K562 (cell line): ENCODE data around the gene PLPP4. TPM values are rescaled to one million over a fixed set of nuclear protein-coding genes. Genes with fewer than 3 reads are reported as not detected.

ENCODE experiments used
- ATAC-seq: fragments of 200-7000 bp; cut with Tn5 transposase; 3 replicates; pipeline ENCODE4 v1.9.1; 2020; ENCODE audit warnings: moderate library complexity
- BruUV-seq: library from RNA; stranded (reverse); fragments of 400-500 nt; replicated peaks from 2 replicates; lab custom pipeline; 2021; lab: Mats Ljungman, UMichigan
- CTCF ChIA-PET: fragments of 300-600 bp; formaldehyde crosslinking; extraction: SDS; loops from one replicate; lab custom pipeline; 2021; ENCODE audit warnings: low intra/inter-chr PET ratio; lab: Yijun Ruan, JAX
- POLR2A ChIA-PET: fragments of 300-600, 350-650 bp; sonication (Branson Sonifier 250); formaldehyde crosslinking; extraction: SDS; loops from one replicate; lab custom pipeline; 2021; ENCODE audit warnings: antibody characterized with exemption, inconsistent platforms; lab: Yijun Ruan, JAX
- DNase-seq, 4 experiments: peaks; one replicate each; pipeline versions ENCODE4 v3.0.0 to v3.0.0-alpha.2; 2011 to 2018; ENCODE audit warnings: low spot score in 3 of 4, mixed read lengths in 3 of 4; ENCODE audit errors: extremely low read depth in 1 of 4
- FAIRE-seq: peaks from 2 replicates; lab custom pipeline; 2011; peaks lifted over from hg19 to GRCh38; lab: Jason Lieb, UNC
- H2AFZ ChIP-seq: 2 replicates; pipeline ENCODE4 v1.6.0; 2011; ENCODE audit warnings: low read depth, low read length, control low read depth, inconsistent platforms
- H3K27ac ChIP-seq: fragments of 200-600 bp; 3 replicates; pipeline ENCODE4 v1.8.0; 2011; ENCODE audit warnings: low read depth, mild to moderate bottlenecking, control low read depth, inconsistent platforms, low read length, moderate library complexity, mixed read lengths; ENCODE audit errors: extremely low read depth
- H3K27me3 ChIP-seq, 2 experiments: fragments of 300-600 bp in 1 of 2; 2 replicates in 1 of 2; 3 replicates in 1 of 2; pipeline versions ENCODE4 v1.6.0 to v1.8.0; 2011; ENCODE audit warnings: inconsistent platforms in 2 of 2, low read length in 2 of 2, mild to moderate bottlenecking in 1 of 2, mixed read lengths in 1 of 2, moderate library complexity in 1 of 2; ENCODE audit not compliant: control insufficient read depth in 2 of 2, insufficient read depth in 2 of 2
- H3K36me3 ChIP-seq: fragments of 300-600 bp; 3 replicates; pipeline ENCODE4 v1.8.0; 2011; ENCODE audit warnings: mild to moderate bottlenecking, low read length, inconsistent platforms; ENCODE audit not compliant: control insufficient read depth, insufficient read depth
- H3K4me1 ChIP-seq, 2 experiments: fragments of 200-600 bp in 1 of 2; replicated peaks in 1 of 2; 2 replicates in 1 of 2; 3 replicates in 1 of 2; pipeline versions ENCODE4 v1.5.1 to v1.8.0; 2011; ENCODE audit warnings: inconsistent platforms in 2 of 2, low read length in 2 of 2, mild to moderate bottlenecking in 1 of 2, mixed read lengths in 1 of 2, moderate library complexity in 1 of 2; ENCODE audit not compliant: control insufficient read depth in 2 of 2, insufficient read depth in 2 of 2
- H3K4me2 ChIP-seq: 2 replicates; pipeline ENCODE4 v1.6.1; 2011; ENCODE audit warnings: low read length, control low read depth, inconsistent platforms, mixed read lengths; ENCODE audit not compliant: insufficient read depth
- H3K4me3 ChIP-seq: fragments of 200-600 bp; sonication (generic), shearing (Covaris generic); 2 replicates; pipeline ENCODE4 v1.5.1; 2016; ENCODE audit warnings: control low read depth, inconsistent platforms
- H3K79me2 ChIP-seq: fragments of 200-600 bp; 3 replicates; pipeline ENCODE4 v1.8.0; 2011; ENCODE audit warnings: low read length, inconsistent platforms; ENCODE audit not compliant: control insufficient read depth, insufficient read depth
- H3K9ac ChIP-seq, 2 experiments: 2 replicates each; pipeline versions ENCODE4 v1.6.0 to v1.6.1; 2011; ENCODE audit warnings: low read depth in 2 of 2, low read length in 2 of 2, control low read depth in 1 of 2, inconsistent platforms in 1 of 2, mild to moderate bottlenecking in 1 of 2, mixed read lengths in 1 of 2; ENCODE audit not compliant: insufficient read depth in 1 of 2
- H3K9me1 ChIP-seq: one replicate; pipeline ENCODE4 v1.6.0; 2011; ENCODE audit warnings: inconsistent platforms, mild to moderate bottlenecking, low read length, moderate library complexity; ENCODE audit not compliant: control insufficient read depth, insufficient read depth
- H3K9me3 ChIP-seq: replicated peaks from 2 replicates; pipeline ENCODE4 v1.5.1; 2011; ENCODE audit warnings: low read depth, low read length, inconsistent platforms; ENCODE audit not compliant: control insufficient read depth, insufficient read depth
- H4K20me1 ChIP-seq: replicated peaks from 2 replicates; pipeline ENCODE4 v1.6.1; 2011; ENCODE audit warnings: low read length, inconsistent platforms, mixed read lengths; ENCODE audit not compliant: control insufficient read depth, insufficient read depth
- TCF7L2 ChIP-seq: fragments of 150-350 bp; IDR thresholded peaks from 2 replicates; pipeline ENCODE4 v1.6.1; 2016; ENCODE audit warnings: low read depth, mild to moderate bottlenecking, low read length, moderate library complexity
- ZNF584 ChIP-seq: fragments of 200-800 bp; sonication (Bioruptor generic); IDR thresholded peaks from 2 replicates; pipeline ENCODE4 v1.6.1; 2016; ENCODE audit warnings: low read depth, mild to moderate bottlenecking, missing genetic modification characterization, missing compliant biosample characterization
- WGBS: fragments of 100-300 bp; shearing (Covaris generic); methylation state at CpG from one replicate; pipeline ENCODE4 v1.1.6; 2016; ENCODE audit warnings: low coverage, mixed read lengths; ENCODE audit not compliant: insufficient coverage; ENCODE audit errors: missing lambda C conversion rate; 5-methylcytosine and 5-hydroxymethylcytosine counted together
- in situ Hi-C: fragments of 300-500 bp; cut with MboI; formaldehyde crosslinking; loops from 4 replicates; pipeline ENCODE4 v1.15.0; 2018; ENCODE audit warnings: inconsistent platforms, mixed read lengths
- intact Hi-C: fragments of 100-400 bp; cut with micrococcal nuclease; formaldehyde crosslinking; loops from 2 replicates; pipeline ENCODE4 v1.14.2; 2022
- polyA plus RNA-seq, 8 experiments: library from polyadenylated mRNA; depleted of rRNA in 4 of 8; stranded (reverse) in 5 of 8; unstranded in 3 of 8; fragments of >200 nt; fragmentation: Nextera tagmentation in 2 of 8; fragmentation: Illumina TruSeq in 1 of 8; extraction: Ambion mirVana in 2 of 8; extraction: Trizol in 1 of 8; gene quantifications; 2 replicates each; pipeline versions ENCODE4 v1.2.1 to v1.2.3, GENCODE V29; 2011 to 2014; ENCODE audit warnings: inconsistent platforms in 1 of 8, missing spikeins in 1 of 8
- total RNA-seq, 7 experiments: library from RNA; depleted of rRNA in 6 of 7; stranded (reverse); fragments of >200 nt in 6 of 7; fragmentation: Illumina TruSeq in 2 of 7; extraction: Trizol in 2 of 7; gene quantifications; 2 replicates each; pipeline versions ENCODE4 v1.2.1 to v1.2.3, GENCODE V29; 2011 to 2021; ENCODE audit warnings: low replicate concordance in 1 of 7
- TF ChIP-seq, protein P1 (sequence below): fragments of 450-650 bp; formaldehyde crosslinking; IDR thresholded peaks from 2 replicates; pipeline ENCODE4 v1.4.0; 2020; ENCODE audit warnings: mild to moderate bottlenecking
- TF ChIP-seq, protein P2 (sequence below): fragments of 450-650 bp; formaldehyde crosslinking; IDR thresholded peaks from 2 replicates; pipeline ENCODE4 v1.4.0; 2020; ENCODE audit warnings: mild to moderate bottlenecking, moderate library complexity

The PLPP4 gene
- total and polyA plus RNA-seq, 9 of the 15 experiments (the other 6 are each of a cell fraction or from before 2014, with no cell fraction given): 0.08 TPM; not detected in 8

DNA sequence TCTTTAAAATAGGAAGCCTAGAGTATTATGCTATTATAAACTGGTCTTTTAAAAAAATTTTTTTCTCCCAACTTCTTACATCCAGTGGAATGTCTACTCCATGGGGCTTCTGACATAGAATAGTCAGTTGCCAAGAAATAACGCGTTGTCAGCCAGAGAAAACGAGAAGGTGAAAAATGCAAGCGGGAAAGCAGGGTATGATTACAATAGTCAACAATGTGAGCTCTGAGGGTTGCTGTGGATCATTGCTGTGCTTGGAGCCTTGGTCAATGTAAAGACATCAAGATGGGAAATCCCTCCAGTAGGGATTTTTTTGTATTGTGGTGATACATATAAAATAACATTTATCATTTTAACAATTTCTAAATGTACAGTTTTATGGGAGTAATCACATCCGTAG lies 27.6 kb upstream of the PLPP4 start:
- BruUV-seq: no TSS peak
- Histone ChIP-seq H3K36me3 (no peaks in the 10 kb centered on the region), H3K27ac (no peak overlapping the region), H3K4me3 (no peak overlapping the region), H3K9me3 (no peaks in the 10 kb centered on the region), H3K27me3 (no peaks in the 10 kb centered on the region; a peak in 1 of 5 replicates), H4K20me1 (no peaks in the 10 kb centered on the region), H3K9me1 (no peaks in the 10 kb centered on the region), H3K79me2 (no peaks in the 10 kb centered on the region), H3K4me1 (no peaks in the 10 kb centered on the region), H2AFZ (no peak overlapping the region), H3K9ac (no peak overlapping the region), H3K4me2 (no peak overlapping the region)
- TF ChIP-seq, protein P1, sequence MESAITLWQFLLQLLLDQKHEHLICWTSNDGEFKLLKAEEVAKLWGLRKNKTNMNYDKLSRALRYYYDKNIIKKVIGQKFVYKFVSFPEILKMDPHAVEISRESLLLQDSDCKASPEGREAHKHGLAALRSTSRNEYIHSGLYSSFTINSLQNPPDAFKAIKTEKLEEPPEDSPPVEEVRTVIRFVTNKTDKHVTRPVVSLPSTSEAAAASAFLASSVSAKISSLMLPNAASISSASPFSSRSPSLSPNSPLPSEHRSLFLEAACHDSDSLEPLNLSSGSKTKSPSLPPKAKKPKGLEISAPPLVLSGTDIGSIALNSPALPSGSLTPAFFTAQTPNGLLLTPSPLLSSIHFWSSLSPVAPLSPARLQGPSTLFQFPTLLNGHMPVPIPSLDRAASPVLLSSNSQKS (CRISPR knock-in tag): no peak
- TF ChIP-seq ZNF584 (CRISPR knock-in tag): no peak
- TF ChIP-seq, protein P2, sequence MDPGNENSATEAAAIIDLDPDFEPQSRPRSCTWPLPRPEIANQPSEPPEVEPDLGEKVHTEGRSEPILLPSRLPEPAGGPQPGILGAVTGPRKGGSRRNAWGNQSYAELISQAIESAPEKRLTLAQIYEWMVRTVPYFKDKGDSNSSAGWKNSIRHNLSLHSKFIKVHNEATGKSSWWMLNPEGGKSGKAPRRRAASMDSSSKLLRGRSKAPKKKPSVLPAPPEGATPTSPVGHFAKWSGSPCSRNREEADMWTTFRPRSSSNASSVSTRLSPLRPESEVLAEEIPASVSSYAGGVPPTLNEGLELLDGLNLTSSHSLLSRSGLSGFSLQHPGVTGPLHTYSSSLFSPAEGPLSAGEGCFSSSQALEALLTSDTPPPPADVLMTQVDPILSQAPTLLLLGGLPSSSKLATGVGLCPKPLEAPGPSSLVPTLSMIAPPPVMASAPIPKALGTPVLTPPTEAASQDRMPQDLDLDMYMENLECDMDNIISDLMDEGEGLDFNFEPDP (CRISPR knock-in tag): no peak
- no peak for TF ChIP-seq TCF7L2
- ATAC-seq: no peak
- FAIRE-seq: no peak
- in situ Hi-C loops: no loop called here
- ChIA-PET POLR2A (no interaction called here), CTCF (no interaction called here)
- 0% methylated on average over 5 of the region's 5 CpGs for WGBS
- DNase-seq: no peak
- intact Hi-C loops: loop anchor here (10.0 kb wide), 1 partner anchor 175 kb away; no protein-coding TSS in a partner anchor
